ENCODE data around the gene APBB2. TPM values are rescaled to one million over a fixed set of nuclear protein-coding genes. Genes with fewer than 3 reads are reported as not detected.

Gene APBB2
- total RNA-seq, 4 donors from 2014 or later, result 66.3 to 133 (median 90.2) TPM

GRCh38 chr4:41232406-41232805 is 18.1 kb upstream of the APBB2 start:
- Histone ChIP-seq H3K36me3 (no peaks in the 10 kb centered on the region), H3K27ac (no peak overlapping the region), H3K4me3 (no peak overlapping the region), H3K27me3 (no peaks in the 10 kb centered on the region), H3K4me1 (no peaks in the 10 kb centered on the region), H3K9me3 (no peaks in the 10 kb centered on the region)
- TF ChIP-seq EP300 (IDR thresholded peaks at IDR 0.05) (no peak), CTCF (IDR thresholded peaks at IDR 0.05) (no peak), POLR2A (IDR thresholded peaks at IDR 0.05) (no peak), POLR2AphosphoS5 (IDR thresholded peaks at IDR 0.05) (no peak)
- ATAC-seq, result no peak
- WGBS, 2 donors (ENCODE audit: low coverage in 1 of 2), result 67 to 75% methylated on average over 3 to 5 of the region's 5 CpGs

- no peak for TF ChIP-seq CTCF (IDR thresholded peaks at IDR 0.05)
- no peak for TF ChIP-seq POLR2AphosphoS5 (IDR thresholded peaks at IDR 0.05)
- TF ChIP-seq POLR2A (IDR thresholded peaks at IDR 0.05), result no peak
- no peak for TF ChIP-seq EP300 (IDR thresholded peaks at IDR 0.05)
Measured at GRCh38 chr4:41227902-41228301, 13.6 kb upstream of the APBB2 start.

GRCh38 chr4:41221850-41222645 is 7.7 kb upstream of the APBB2 start:
- Histone ChIP-seq H3K27me3 (no peaks in the 10 kb centered on the region), H3K4me3 (no peak overlapping the region), H3K9me3 (no peaks in the 10 kb centered on the region), H3K27ac (no peak overlapping the region), H3K36me3 (no peaks in the 10 kb centered on the region), H3K4me1 (peaks cover 0 to 3% (median 0%) of the 10 kb centered on the region in 3 donors)
- ATAC-seq, result no peak
- no peak for TF ChIP-seq POLR2AphosphoS5 (IDR thresholded peaks at IDR 0.05)
- TF ChIP-seq EP300 (IDR thresholded peaks at IDR 0.05), result no peak
- no peak for TF ChIP-seq CTCF (IDR thresholded peaks at IDR 0.05)
- TF ChIP-seq POLR2A (IDR thresholded peaks at IDR 0.05), result no peak
- WGBS, 2 donors (ENCODE audit: low coverage in 1 of 2), result 95% methylated on average over 4 of the region's 4 CpGs

More at GRCh38 chr4:41227902-41228301, 13.6 kb upstream of the APBB2 start:
- Histone ChIP-seq H3K9me3 (no peaks in the 10 kb centered on the region), H3K4me3 (no peak overlapping the region), H3K27me3 (no peaks in the 10 kb centered on the region), H3K27ac (no peak overlapping the region), H3K36me3 (no peaks in the 10 kb centered on the region), H3K4me1 (no peaks in the 10 kb centered on the region)
- ATAC-seq, result no peak
- WGBS, 2 donors (ENCODE audit: low coverage in 1 of 2), result 50 to 79% methylated on average over 1 to 4 of the region's 4 CpGs

GRCh38 chr4:41219421-41219950 is 5.1 kb upstream of the APBB2 start:
- no peak for ATAC-seq
- TF ChIP-seq EP300 (IDR thresholded peaks at IDR 0.05) (no peak), CTCF (IDR thresholded peaks at IDR 0.05) (no peak), POLR2AphosphoS5 (IDR thresholded peaks at IDR 0.05) (no peak), POLR2A (IDR thresholded peaks at IDR 0.05) (no peak)
- WGBS, 2 donors (ENCODE audit: low coverage in 1 of 2), result 81 to 86% methylated on average over 3 of the region's 3 CpGs
- Histone ChIP-seq H3K9me3 (no peaks in the 10 kb centered on the region), H3K4me3 (no peak overlapping the region), H3K27me3 (no peaks in the 10 kb centered on the region), H3K4me1 (peaks cover 0 to 26% (median 3%) of the 10 kb centered on the region in 3 donors), H3K27ac (no peak overlapping the region), H3K36me3 (no peaks in the 10 kb centered on the region)

GRCh38 chr4:41218703-41219102 is 4.4 kb upstream of the APBB2 start:
- Histone ChIP-seq H3K4me1 (peaks cover 0 to 27% (median 3%) of the 10 kb centered on the region in 3 donors), H3K36me3 (no peaks in the 10 kb centered on the region), H3K27ac (no peak overlapping the region), H3K4me3 (no peak overlapping the region), H3K9me3 (no peaks in the 10 kb centered on the region), H3K27me3 (no peaks in the 10 kb centered on the region)
- TF ChIP-seq POLR2AphosphoS5 (IDR thresholded peaks at IDR 0.05) (no peak), EP300 (IDR thresholded peaks at IDR 0.05) (no peak), POLR2A (IDR thresholded peaks at IDR 0.05) (no peak), CTCF (IDR thresholded peaks at IDR 0.05) (no peak)
- 93 to 98% methylated on average over 3 of the region's 3 CpGs for WGBS, 2 donors (ENCODE audit: low coverage in 1 of 2)
- ATAC-seq, result no peak

Measured in gastroesophageal sphincter (tissue), 4 donors.